Small intestine (tissue), 7 donors: ENCODE measurements around the gene PLA2G4B. TPM values are rescaled to one million over a fixed set of nuclear protein-coding genes. Genes with fewer than 3 reads are reported as not detected.
A peak's percentile ranks its signal among the peaks of the same experiment; 100 is the strongest.

Experiments
- DNase-seq, 2 donors: peaks; one replicate each; pipeline versions ENCODE4 v3.0.0 to v3.0.0-alpha.2; 2013
- FAIRE-seq: peaks from 2 replicates; lab custom pipeline; 2012; peaks lifted over from hg19 to GRCh38; lab: Jason Lieb, UNC
- H3K27ac ChIP-seq, 3 donors: one replicate each; pipeline ENCODE4 v1.5.1; 2013; ENCODE audit warnings: low read length in 2 of 3, mild to moderate bottlenecking in 2 of 3, control low read depth in 1 of 3, inconsistent platforms in 1 of 3, low read depth in 1 of 3, moderate library complexity in 1 of 3
- H3K27me3 ChIP-seq, 3 donors: one replicate each; pipeline ENCODE4 v1.6.1; 2013; ENCODE audit warnings: low read length in 3 of 3, inconsistent platforms in 1 of 3; ENCODE audit not compliant: control insufficient read depth in 3 of 3, insufficient read depth in 3 of 3
- H3K36me3 ChIP-seq, 3 donors: one replicate each; pipeline ENCODE4 v1.6.1; 2013; ENCODE audit warnings: low read length in 3 of 3, inconsistent platforms in 1 of 3, low read depth in 1 of 3, mild to moderate bottlenecking in 1 of 3, moderate library complexity in 1 of 3; ENCODE audit not compliant: control insufficient read depth in 3 of 3, insufficient read depth in 2 of 3
- H3K4me1 ChIP-seq, 3 donors: one replicate each; pipeline ENCODE4 v1.6.1; 2013; ENCODE audit warnings: low read length in 2 of 3, inconsistent platforms in 1 of 3, low read depth in 1 of 3, mild to moderate bottlenecking in 1 of 3, moderate library complexity in 1 of 3; ENCODE audit not compliant: control insufficient read depth in 3 of 3, insufficient read depth in 2 of 3
- H3K4me3 ChIP-seq, 3 donors: one replicate each; pipeline ENCODE4 v1.5.1; 2013; ENCODE audit warnings: low read length in 3 of 3, control low read depth in 1 of 3, inconsistent platforms in 1 of 3, low read depth in 1 of 3, mild to moderate bottlenecking in 1 of 3, moderate library complexity in 1 of 3
- H3K9me3 ChIP-seq, 2 donors: one replicate each; pipeline ENCODE4 v1.6.1; 2013; ENCODE audit warnings: low read depth in 1 of 2, low read length in 1 of 2; ENCODE audit not compliant: control insufficient read depth in 2 of 2, insufficient read depth in 1 of 2
- WGBS, 3 donors: extraction: QIAGEN DNeasy Blood & Tissue Kit; methylation state at CpG; one replicate each; pipeline ENCODE4 v1.1.7; 2013; 5-methylcytosine and 5-hydroxymethylcytosine counted together
- polyA plus RNA-seq, 4 donors: library from polyadenylated mRNA; stranded (reverse) in 3 of 4; unstranded in 1 of 4; fragments of 200-250 nt in 3 of 4; fragments of 120-200 nt in 1 of 4; gene quantifications; one replicate each; pipeline versions ENCODE4 v1.2.1 to v1.2.3, GENCODE V29; 2013
- donor health status: healthy with polysubstance abuse.
- donor health status: control.
- donor health status: control.
- donor health status: Bipolar disorder and iron deficiency.
- donor health status: healthy.

The PLA2G4B gene
- polyA plus RNA-seq, 4 donors = 4.6 to 13.0 (median 10.2) TPM

- Histone ChIP-seq H3K36me3 (peaks cover 0 to 67% (median 10%) of the 10 kb centered on the region in 3 donors), H3K4me3 (no peak overlapping the region), H3K4me1 (peaks cover 0 to 6% (median 4%) of the 10 kb centered on the region in 3 donors), H3K27me3 (no peaks in the 10 kb centered on the region), H3K27ac (no peak overlapping the region), H3K9me3 (no peaks in the 10 kb centered on the region)
- WGBS, 3 donors = 90 to 100% (median 100%) methylated on average over 2 of the region's 2 CpGs
- DNase-seq (no peak), FAIRE-seq (no peak)
These were observed 34.3 kb upstream of the PLA2G4B start for GRCh38 chr15:41804361-41804760.

GRCh38 chr15:41804916-41805666 is 33.6 kb upstream of the PLA2G4B start:
- Histone ChIP-seq H3K9me3 (no peaks in the 10 kb centered on the region), H3K27ac (peak overlapping the region in 1 of 3 donors; percentile 5), H3K4me3 (no peak overlapping the region), H3K36me3 (peaks cover 0 to 67% (median 10%) of the 10 kb centered on the region in 3 donors), H3K4me1 (peaks cover 0 to 2% (median 0%) of the 10 kb centered on the region in 3 donors), H3K27me3 (no peaks in the 10 kb centered on the region)
- DNase-seq (no peak), FAIRE-seq (no peak)
- WGBS, 3 donors = 72 to 86% (median 77%) methylated on average over 8 of the region's 8 CpGs

- DNase-seq (no peak), FAIRE-seq (no peak)
- H3K4me1 ChIP-seq = peaks cover 0 to under 1% (median 0%) of the 10 kb centered on the region in 3 donors
- H3K36me3 ChIP-seq = peaks cover 0 to 67% (median 7%) of the 10 kb centered on the region in 3 donors
- H3K4me3 ChIP-seq = no peak overlapping the region
- H3K27ac ChIP-seq = peak overlapping the region in 1 of 3 donors; percentile 5
- H3K9me3 ChIP-seq = no peaks in the 10 kb centered on the region
- H3K27me3 ChIP-seq = no peaks in the 10 kb centered on the region
- WGBS, 3 donors = 80 to 87% (median 84%) methylated on average over 3 of the region's 3 CpGs
These were observed 32.9 kb upstream of the PLA2G4B start for GRCh38 chr15:41805711-41806110.

- no peak overlapping the region for H3K27ac ChIP-seq
- WGBS, 3 donors = 70 to 87% (median 81%) methylated on average over 10 of the region's 10 CpGs
- H3K4me1 ChIP-seq = no peaks in the 10 kb centered on the region
- H3K9me3 ChIP-seq = no peaks in the 10 kb centered on the region
- H3K4me3 ChIP-seq = no peak overlapping the region
- FAIRE-seq = no peak
- peak; percentile 50 to 76 for DNase-seq
- no peaks in the 10 kb centered on the region for H3K27me3 ChIP-seq
- peaks cover 0 to 67% (median 9%) of the 10 kb centered on the region in 3 donors for H3K36me3 ChIP-seq
These were observed 32.1 kb upstream of the PLA2G4B start for GRCh38 chr15:41806291-41807181.

DNA sequence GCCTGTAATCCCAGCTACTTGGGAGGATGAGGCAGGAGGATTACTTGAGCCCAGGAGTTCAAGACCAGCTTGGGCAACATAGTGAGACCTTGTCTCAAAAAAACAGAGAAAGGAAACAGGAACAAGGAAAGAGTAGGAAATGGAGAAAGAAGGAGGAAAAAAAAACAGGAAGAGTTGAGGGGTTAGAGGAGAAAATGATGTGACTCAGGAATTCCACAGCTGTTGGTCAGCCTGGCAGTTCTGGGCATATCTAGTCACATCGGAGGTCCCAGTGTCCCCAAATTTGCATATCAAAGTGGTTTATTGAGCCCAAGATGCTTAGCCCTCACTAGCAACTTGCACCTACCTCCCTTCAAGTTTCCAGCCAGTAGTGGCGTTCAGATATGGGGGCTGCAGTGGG is 29.5 kb upstream of the PLA2G4B start:
- Histone ChIP-seq H3K27ac (no peak overlapping the region), H3K4me1 (no peaks in the 10 kb centered on the region), H3K27me3 (no peaks in the 10 kb centered on the region), H3K4me3 (no peak overlapping the region), H3K36me3 (peaks cover 0 to 77% (median 18%) of the 10 kb centered on the region in 3 donors), H3K9me3 (no peaks in the 10 kb centered on the region)
- FAIRE-seq (no peak), DNase-seq (no peak)
- 71 to 85% (median 75%) methylated on average over 2 of the region's 2 CpGs for WGBS, 3 donors

GRCh38 chr15:41809526-41810220 is 29.0 kb upstream of the PLA2G4B start:
- Histone ChIP-seq H3K27me3 (no peaks in the 10 kb centered on the region), H3K36me3 (peaks cover 0 to 77% (median 20%) of the 10 kb centered on the region in 3 donors), H3K4me3 (no peak overlapping the region), H3K9me3 (no peaks in the 10 kb centered on the region), H3K4me1 (no peaks in the 10 kb centered on the region), H3K27ac (no peak overlapping the region)
- no peak for FAIRE-seq
- 73 to 90% (median 84%) methylated on average over 12 of the region's 12 CpGs for WGBS, 3 donors
- DNase-seq = no peak

DNA sequence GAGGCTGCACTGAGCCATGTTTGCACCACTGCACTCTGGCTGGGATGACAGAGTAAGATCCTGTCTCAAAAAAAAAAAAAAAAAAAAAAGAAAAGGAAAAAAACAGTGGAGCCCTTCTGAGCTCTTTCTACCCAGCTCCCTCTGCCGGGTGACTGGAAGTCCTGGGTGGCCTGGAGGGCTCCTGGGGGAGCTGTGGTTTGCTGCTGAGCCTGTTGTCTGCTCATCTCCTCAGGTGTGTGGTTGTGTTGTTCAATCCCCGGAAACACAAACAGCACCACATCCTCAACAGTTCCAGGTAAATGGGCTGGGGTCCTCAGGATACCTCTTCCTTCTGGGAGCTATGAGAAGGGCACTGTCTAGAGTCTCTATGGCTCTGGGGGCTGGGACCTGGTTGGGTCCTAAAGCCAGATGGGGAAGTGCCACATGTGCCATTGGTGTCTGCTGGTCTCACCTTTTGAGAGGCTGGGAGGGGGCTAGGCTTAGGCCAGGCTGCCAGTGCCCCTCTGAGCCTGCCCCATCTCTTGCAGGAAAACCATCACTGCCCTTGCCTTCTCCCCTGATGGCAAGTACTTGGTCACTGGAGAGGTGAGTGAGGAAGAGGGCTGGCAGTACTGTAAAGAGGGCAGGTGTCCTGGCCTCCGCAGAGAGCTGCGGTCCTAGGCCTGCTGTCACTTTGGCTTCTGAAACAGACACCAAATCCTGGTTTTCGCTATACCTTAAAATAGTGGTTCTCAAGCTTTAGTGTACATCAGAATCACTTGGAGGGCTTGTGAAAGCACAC is 27.8 kb upstream of the PLA2G4B start:
- DNase-seq (no peak), FAIRE-seq (no peak)
- Histone ChIP-seq H3K4me3 (no peak overlapping the region), H3K27me3 (no peaks in the 10 kb centered on the region), H3K27ac (no peak overlapping the region), H3K9me3 (no peaks in the 10 kb centered on the region), H3K36me3 (peaks cover 0 to 75% (median 24%) of the 10 kb centered on the region in 3 donors), H3K4me1 (no peaks in the 10 kb centered on the region)
- 90 to 96% (median 92%) methylated on average over 5 of the region's 5 CpGs for WGBS, 3 donors
